ENCODE measurements around the gene SPANXB1.
"Not testable (repeated sequence)": the region's sequence is repeated elsewhere in the genome, so short reads cannot be mapped to it uniquely, and the experiment has no call there.

SPANXB1 gene, protein sequence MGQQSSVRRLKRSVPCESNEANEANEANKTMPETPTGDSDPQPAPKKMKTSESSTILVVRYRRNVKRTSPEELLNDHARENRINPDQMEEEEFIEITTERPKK

GRCh38 chrX:141002568-141002967 is at the start of gene SPANXB1:
Gene SPANXB1, plus strand, starts transcription at chrX:141002594. Its CDS starts 100 bp downstream, at chrX:141002694.
- not testable (repeated sequence) for DNase-seq

DNA sequence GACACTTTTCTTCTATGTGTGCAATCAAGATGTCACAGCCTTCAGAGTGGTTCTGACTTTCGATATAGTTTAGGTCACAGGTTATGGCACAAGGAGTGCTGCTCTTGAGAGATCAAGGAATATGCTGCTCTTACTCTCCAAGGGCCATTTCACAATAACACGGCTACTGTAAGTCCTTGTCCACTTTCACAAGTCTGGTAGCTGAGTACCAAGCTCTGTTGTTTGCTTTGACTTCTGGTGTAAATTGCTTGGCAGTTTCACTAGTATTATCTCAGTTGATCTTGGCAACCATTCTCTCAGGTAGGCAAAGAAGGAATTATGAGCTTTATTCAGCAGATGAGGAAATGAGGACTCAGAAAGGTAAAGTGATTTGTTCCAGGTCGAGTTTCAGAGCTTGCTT is 35.4 kb upstream of the SPANXB1 start:
- DNase-seq: no peak

- DNase-seq: no peak
Measured at GRCh38 chrX:140971099-140971795, 31.1 kb upstream of the SPANXB1 start.

- no peak for DNase-seq
Measured at GRCh38 chrX:140975472-140975871, 26.9 kb upstream of the SPANXB1 start.

DNA sequence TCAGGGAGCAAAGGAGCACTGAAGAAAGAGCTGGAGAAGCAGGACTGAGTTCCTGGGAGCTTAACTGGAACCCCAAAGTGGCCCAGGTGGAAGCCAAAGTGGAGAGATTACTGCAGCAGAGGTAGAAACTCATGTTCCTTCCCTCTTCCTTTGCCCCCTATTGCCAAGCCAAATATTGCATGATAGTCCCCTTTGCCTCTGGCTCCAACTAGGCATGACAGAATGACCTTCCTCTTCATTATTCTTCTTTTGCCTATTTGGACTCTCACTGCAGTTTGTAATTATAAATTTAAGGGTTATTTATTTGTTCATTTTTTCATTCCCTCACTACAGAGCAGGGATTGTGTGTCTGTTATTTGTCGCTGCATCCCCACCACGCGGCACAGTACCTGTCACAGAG is 22.1 kb upstream of the SPANXB1 start:
- DNase-seq: no peak

GRCh38 chrX:140983730-140984129 is 18.7 kb upstream of the SPANXB1 start:
- no peak for DNase-seq

DNA sequence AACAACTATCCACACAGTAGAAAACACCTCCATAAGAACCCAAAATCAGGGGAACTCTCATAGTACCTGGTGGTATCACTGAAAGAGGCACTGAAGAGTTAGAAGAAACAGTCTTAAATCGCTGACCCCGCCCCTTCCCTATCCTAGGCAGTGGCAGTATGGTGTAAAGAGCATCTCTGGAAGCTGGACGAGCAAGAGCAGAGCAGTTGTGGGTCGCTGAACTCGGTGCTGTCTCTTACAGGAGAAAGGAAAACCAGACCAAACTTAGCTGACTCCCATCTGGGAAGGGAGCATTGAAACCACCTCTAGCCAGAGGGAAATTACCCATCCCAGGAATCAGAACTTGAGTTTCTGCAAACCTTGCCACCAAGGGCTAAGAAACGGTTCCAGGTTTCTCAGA is 2.8 kb downstream of the SPANXB1 start:
- not testable (repeated sequence) for DNase-seq

GRCh38 chrX:141044246-141044645 is 41.9 kb downstream of the SPANXB1 start:
- not testable (repeated sequence) for DNase-seq

GRCh38 chrX:141049878-141050277 is 47.5 kb downstream of the SPANXB1 start:
- DNase-seq: not testable (repeated sequence)

- not testable (repeated sequence) for DNase-seq
Measured at GRCh38 chrX:141052098-141052497, 49.7 kb downstream of the SPANXB1 start.

Data from NCI-H2081 (cell line).